Peyer's patch (tissue), 4 donors: ENCODE data around the gene RHBDF2. TPM values are rescaled to one million over a fixed set of nuclear protein-coding genes. Genes with fewer than 3 reads are reported as not detected.
"Not testable (repeated sequence)": the region's sequence is repeated elsewhere in the genome, so short reads cannot be mapped to it uniquely, and the experiment has no call there.

Experiments
- DNase-seq, 3 donors: peaks; one replicate each; pipeline ENCODE4 v3.0.0-alpha.2; 2017 to 2019
- H3K27ac ChIP-seq, 4 donors: fragments of 200-600 bp; sonication (generic); one replicate each; pipeline ENCODE4 v1.5.1; 2016 to 2019
- H3K27me3 ChIP-seq, 2 donors: fragments of 200-600 bp; sonication (generic); one replicate each; pipeline ENCODE4 v1.5.1; 2019
- H3K36me3 ChIP-seq, 3 donors: fragments of 200-600 bp; sonication (generic); one replicate each; pipeline ENCODE4 v1.5.1; 2016 to 2019
- H3K4me1 ChIP-seq, 4 donors: fragments of 200-600 bp; sonication (generic); one replicate each; pipeline ENCODE4 v1.5.1; 2016 to 2019
- H3K4me3 ChIP-seq, 4 donors: fragments of 200-600 bp; sonication (generic); 1 replicate in 3 of 4; 2 replicates in 1 of 4; pipeline ENCODE4 v1.5.1; 2016 to 2019; ENCODE audit warnings: mild to moderate bottlenecking in 1 of 4
- H3K9me3 ChIP-seq, 4 donors: fragments of 200-600 bp; sonication (generic); one replicate each; pipeline ENCODE4 v1.5.1; 2016 to 2019; ENCODE audit warnings: mild to moderate bottlenecking in 1 of 4
- POLR2A ChIP-seq, 2 donors: fragments of 450-650 bp; IDR thresholded peaks; one replicate each; pipeline ENCODE4 v1.5.1; 2017; ENCODE audit warnings: antibody characterized with exemption in 2 of 2, mild to moderate bottlenecking in 2 of 2, moderate library complexity in 2 of 2
- total RNA-seq, 4 donors: library from RNA; depleted of rRNA; stranded (reverse); fragments of >200 nt; gene quantifications; one replicate each; pipeline ENCODE4 v1.1.0, GENCODE V29; 2016
- TF ChIP-seq, protein P1 (sequence below), 6 experiments: fragments of 450-650 bp in 4 of 6; fragments of 200-600 bp in 2 of 6; sonication (generic) in 1 of 6; IDR thresholded peaks; one replicate each; pipeline ENCODE4 v1.5.1; 2017 to 2019; ENCODE audit warnings: antibody characterized with exemption in 6 of 6, mild to moderate bottlenecking in 3 of 6, moderate library complexity in 1 of 6

The RHBDF2 gene
- total RNA-seq, 4 donors from 2014 or later = 8.8 to 225 (median 33.0) TPM

DNA sequence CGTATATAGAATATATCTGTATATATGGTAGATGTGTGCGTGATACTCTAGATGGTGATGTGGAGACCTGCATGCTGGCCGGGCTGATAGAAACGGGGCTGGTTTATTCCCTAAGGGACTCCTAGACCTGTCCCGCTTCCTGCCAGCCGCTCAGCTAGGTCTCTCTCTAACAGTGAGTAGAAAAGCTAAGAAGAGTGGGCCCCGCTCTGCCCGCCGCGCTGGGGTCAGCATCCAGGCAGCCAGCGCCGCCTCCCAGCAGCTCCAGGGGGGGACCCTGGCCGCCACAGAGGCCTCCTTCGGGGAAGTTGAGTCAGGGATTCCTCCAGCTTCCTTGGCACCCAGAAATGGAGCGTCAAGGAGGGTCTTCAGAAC is 26.9 kb upstream of the RHBDF2 start:
- Histone ChIP-seq H3K27me3 (no peaks in the 10 kb centered on the region), H3K27ac (peak overlapping the region; percentile 82 to 99 (median 89)), H3K9me3 (no peaks in the 10 kb centered on the region), H3K36me3 (no peaks in the 10 kb centered on the region), H3K4me3 (peak overlapping the region; percentile 23 to 57 (median 38)), H3K4me1 (peaks cover 4 to 59% (median 27%) of the 10 kb centered on the region in 4 donors)
- TF ChIP-seq, protein P1, sequence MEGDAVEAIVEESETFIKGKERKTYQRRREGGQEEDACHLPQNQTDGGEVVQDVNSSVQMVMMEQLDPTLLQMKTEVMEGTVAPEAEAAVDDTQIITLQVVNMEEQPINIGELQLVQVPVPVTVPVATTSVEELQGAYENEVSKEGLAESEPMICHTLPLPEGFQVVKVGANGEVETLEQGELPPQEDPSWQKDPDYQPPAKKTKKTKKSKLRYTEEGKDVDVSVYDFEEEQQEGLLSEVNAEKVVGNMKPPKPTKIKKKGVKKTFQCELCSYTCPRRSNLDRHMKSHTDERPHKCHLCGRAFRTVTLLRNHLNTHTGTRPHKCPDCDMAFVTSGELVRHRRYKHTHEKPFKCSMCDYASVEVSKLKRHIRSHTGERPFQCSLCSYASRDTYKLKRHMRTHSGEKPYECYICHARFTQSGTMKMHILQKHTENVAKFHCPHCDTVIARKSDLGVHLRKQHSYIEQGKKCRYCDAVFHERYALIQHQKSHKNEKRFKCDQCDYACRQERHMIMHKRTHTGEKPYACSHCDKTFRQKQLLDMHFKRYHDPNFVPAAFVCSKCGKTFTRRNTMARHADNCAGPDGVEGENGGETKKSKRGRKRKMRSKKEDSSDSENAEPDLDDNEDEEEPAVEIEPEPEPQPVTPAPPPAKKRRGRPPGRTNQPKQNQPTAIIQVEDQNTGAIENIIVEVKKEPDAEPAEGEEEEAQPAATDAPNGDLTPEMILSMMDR (IDR thresholded peaks at IDR 0.05) = no peak
- no peak for TF ChIP-seq POLR2A (IDR thresholded peaks at IDR 0.05)
- no peak for DNase-seq

DNA sequence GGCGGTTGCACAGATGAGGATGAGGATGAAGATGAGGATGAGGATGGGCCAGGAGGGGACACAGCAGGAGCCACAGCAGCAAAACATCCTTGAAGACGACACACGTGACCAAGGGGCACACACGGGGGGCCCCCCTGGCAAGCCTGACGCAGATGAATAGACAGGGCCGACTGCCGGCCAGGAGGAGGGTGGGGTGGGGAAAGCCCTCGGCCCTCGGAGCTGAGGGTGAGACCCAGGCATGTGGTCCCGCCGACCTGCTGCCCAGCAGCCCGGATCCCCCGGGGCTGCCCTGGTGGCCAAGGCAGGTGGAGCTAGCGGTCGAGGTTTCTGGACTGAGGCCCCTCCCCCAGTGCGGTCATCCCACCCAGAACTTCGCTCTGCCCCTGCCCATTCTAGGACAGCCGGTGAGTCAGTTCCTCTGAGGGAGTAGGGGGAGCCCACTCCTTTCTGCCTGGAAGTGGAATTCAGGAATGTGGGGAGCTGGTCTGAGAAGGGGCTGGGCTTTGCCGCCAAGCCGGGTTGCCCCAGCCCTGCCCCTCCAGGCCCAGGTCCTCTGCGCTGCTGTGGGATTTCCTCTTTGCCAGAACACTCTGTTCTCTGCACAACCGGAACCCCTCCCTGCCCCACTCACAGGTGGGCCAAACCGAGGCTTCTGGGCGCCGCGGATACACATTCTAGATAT is 26.3 kb upstream of the RHBDF2 start:
- no peaks in the 10 kb centered on the region for H3K36me3 ChIP-seq
- peak in 2 of 3 donors; percentile 91 to 94 for DNase-seq
- H3K9me3 ChIP-seq = no peaks in the 10 kb centered on the region
- peak overlapping the region; percentile 23 to 57 (median 38) for H3K4me3 ChIP-seq
- H3K27me3 ChIP-seq = no peaks in the 10 kb centered on the region
- peak overlapping the region; percentile 82 to 99 (median 89) for H3K27ac ChIP-seq
- peak in 1 of 2 donors; percentile 29 for TF ChIP-seq POLR2A (IDR thresholded peaks at IDR 0.05)
- TF ChIP-seq, protein P1 (IDR thresholded peaks at IDR 0.05) = peak in 2 of 6 experiments; percentile 18 to 24
- H3K4me1 ChIP-seq = peaks cover 4 to 59% (median 29%) of the 10 kb centered on the region in 4 donors

DNA sequence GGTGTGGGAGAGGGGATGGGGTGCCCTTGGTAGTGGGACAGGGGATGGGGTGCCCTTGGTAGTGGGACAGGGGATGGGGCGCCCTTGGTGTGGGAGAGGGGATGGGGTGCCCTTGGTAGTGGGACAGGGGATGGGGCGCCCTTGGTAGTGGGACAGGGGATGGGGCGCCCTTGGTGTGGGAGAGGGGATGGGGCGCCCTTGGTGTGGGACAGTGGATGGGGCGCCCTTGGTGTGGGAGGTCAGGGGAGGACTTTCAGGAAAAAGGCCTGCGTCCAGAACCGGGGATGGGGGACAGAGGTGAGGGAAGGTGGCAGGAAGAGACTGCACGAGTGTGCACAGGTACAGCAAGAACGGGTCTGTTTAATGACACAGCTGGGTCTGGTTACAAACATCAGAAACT is 25.8 kb upstream of the RHBDF2 start:
- not testable (repeated sequence) for H3K9me3 ChIP-seq, H3K27me3 ChIP-seq, H3K36me3 ChIP-seq, H3K4me3 ChIP-seq, DNase-seq
- Histone ChIP-seq H3K4me1 (peaks cover 4 to 59% (median 29%) of the 10 kb centered on the region in 4 donors), H3K27ac (peak overlapping the region; percentile 82 to 99 (median 89))

DNA sequence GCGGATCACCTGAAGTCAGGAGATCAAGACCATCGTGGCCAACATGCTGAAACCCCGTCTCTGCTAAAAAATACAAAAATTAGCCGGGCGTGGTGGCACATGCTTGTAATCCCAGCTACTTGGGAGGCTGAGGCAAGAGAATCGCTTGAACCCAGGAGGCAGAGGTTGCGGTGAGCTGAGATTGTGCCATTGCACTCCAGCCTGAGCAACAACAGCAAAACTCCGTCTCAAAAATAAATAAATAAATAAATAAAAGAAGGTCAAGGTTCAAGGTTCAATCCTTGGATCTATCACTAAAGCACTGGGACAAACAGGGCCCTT is 24.2 kb upstream of the RHBDF2 start:
- not testable (repeated sequence) for H3K4me3 ChIP-seq, H3K27me3 ChIP-seq, H3K9me3 ChIP-seq, H3K36me3 ChIP-seq, DNase-seq
- Histone ChIP-seq H3K4me1 (peaks cover 4 to 45% (median 22%) of the 10 kb centered on the region in 4 donors), H3K27ac (peak overlapping the region in 2 of 4 donors; percentile 57 to 62)

DNA sequence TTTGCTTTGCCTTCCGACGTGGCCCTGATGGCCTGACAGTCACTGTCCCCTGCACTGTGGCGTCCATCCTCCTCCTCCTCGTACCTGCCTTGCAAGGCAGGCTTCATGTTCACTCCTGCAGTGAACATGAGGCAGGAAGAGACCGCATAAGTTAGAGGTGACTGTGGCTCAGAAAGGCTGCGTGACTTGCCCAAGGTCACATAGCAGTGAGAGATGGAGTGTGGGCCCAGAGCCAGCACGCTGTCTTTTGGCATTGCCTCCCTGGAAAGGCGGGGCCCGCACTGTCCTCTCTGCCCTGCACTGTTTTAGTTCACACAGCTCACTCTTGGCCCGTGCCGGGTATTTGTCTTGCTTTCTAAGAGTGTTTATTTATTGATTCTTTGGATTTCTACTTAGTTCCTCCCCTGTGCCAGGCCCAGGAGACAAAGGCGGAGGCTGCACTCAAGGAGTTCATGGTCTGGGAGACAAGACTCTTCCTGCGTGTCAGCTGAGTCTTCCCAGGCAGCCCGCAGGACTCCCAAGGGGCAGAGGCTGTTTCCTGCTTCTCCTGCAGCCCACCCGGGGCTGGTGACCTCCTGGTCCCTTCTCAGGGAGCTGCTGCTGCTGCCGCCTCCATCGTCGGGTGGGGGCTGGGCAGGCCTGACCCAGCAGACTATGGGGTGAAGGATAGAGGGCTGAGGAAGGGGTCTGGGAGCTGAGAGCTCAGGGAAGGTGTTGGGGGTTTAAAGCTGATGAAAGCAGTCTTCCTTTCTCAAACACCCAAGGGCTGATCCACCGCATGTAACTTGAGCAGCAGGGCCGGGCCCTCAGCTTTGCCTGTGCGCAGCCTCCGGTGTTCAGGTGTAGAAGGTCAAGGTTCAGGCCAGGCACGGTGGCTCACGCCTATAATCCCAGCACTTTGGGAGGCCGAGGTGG is 23.6 kb upstream of the RHBDF2 start:
- Histone ChIP-seq H3K4me3 (no peak overlapping the region), H3K36me3 (no peaks in the 10 kb centered on the region), H3K27me3 (no peaks in the 10 kb centered on the region), H3K4me1 (peaks cover 4 to 40% (median 17%) of the 10 kb centered on the region in 4 donors), H3K27ac (peak overlapping the region in 3 of 4 donors; percentile 24 to 62 (median 57)), H3K9me3 (no peaks in the 10 kb centered on the region)
- DNase-seq = no peak
- TF ChIP-seq POLR2A (IDR thresholded peaks at IDR 0.05) = no peak
- TF ChIP-seq, protein P1 (IDR thresholded peaks at IDR 0.05) = no peak

DNA sequence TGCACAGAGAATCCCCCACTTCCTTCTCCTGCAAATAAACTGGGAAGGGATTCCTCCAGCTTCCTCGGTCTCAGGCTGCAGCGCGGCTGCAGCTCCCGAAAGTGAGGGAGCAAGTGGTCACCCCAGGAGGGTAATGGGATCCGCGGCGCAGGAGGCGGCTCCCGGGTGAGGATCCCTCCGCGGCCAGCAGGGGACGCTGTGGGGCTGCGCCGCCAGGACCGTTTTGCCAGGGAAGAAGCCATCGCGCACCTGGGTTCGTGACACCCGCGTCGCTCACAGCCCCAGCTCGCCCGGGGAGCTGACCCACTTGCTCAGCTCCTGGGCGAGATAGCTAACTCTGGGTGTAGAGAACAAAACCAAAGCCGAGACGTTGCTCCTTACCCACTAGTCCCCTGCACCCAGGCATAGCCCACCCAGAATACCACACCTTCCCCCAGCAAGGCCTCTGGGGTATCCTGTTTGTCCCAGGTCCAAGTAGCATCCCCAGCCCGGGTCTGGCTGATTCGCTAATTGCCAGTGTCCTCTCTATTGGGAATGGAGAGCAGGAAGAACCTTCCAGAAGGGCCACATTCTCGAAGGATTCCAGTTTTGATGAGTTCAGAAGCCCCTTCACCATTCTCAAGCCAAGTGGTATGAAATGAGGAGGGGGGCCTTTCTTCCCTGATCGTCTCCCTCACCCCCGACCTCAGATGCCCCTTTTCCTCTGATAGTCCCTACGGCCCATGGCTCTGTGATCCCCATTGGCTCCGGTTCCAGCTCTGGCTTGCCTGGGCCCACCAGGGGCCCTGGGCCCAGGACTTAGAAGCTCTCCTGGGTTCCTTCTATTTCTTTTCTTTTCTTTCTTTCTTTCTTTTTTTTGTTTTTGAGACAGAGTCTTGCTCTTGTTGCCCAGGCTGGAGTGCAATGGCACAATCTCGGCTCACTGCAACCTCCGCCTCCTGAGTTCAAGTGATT is 22.1 kb upstream of the RHBDF2 start:
- Histone ChIP-seq H3K27me3 (no peaks in the 10 kb centered on the region), H3K4me3 (no peak overlapping the region), H3K9me3 (no peaks in the 10 kb centered on the region), H3K36me3 (no peaks in the 10 kb centered on the region), H3K4me1 (peaks cover 4 to 26% (median 7%) of the 10 kb centered on the region in 4 donors), H3K27ac (peak overlapping the region in 1 of 4 donors; percentile 38)
- TF ChIP-seq, protein P1 (IDR thresholded peaks at IDR 0.05) = peak; percentile 98 to 100 (median 99)
- TF ChIP-seq POLR2A (IDR thresholded peaks at IDR 0.05) = peak in 1 of 2 donors; percentile 12
- DNase-seq = peak; percentile 77 to 90 (median 87)

DNA sequence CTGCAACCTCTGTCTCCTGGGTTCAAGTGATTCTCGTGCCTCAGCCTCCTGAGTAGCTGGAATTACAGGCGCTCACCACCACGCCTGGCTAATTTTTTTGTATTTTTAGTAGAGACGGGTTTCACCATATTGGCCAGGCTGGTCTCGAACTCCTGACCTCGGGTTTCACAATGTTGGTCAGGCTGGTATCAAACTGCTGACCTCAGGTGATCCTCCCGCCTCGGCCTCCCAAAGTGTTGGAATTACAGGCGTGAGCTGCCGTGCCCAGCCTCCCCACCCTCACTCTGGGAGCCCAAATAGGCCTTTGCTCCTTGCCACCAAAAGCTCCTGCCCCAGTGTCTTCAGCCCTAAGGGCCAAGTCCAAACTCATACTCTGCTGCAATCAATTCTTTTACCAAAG is 20.5 kb upstream of the RHBDF2 start:
- not testable (repeated sequence) for H3K9me3 ChIP-seq, DNase-seq, H3K4me3 ChIP-seq, H3K27me3 ChIP-seq, H3K36me3 ChIP-seq, H3K27ac ChIP-seq
- peaks cover 0 to 16% (median 6%) of the 10 kb centered on the region in 4 donors for H3K4me1 ChIP-seq
